NK-92 treated with Interleukin-12 subunit alpha and Interleukin-12 subunit beta, amount 100 ng/mL, for 24 hours (cell line): ENCODE results near the gene FOXP1.

Source experiments
- DNase-seq: peaks from one replicate; lab custom pipeline; 2025; lab: John Stamatoyannopoulos, UW

Gene FOXP1

DNA sequence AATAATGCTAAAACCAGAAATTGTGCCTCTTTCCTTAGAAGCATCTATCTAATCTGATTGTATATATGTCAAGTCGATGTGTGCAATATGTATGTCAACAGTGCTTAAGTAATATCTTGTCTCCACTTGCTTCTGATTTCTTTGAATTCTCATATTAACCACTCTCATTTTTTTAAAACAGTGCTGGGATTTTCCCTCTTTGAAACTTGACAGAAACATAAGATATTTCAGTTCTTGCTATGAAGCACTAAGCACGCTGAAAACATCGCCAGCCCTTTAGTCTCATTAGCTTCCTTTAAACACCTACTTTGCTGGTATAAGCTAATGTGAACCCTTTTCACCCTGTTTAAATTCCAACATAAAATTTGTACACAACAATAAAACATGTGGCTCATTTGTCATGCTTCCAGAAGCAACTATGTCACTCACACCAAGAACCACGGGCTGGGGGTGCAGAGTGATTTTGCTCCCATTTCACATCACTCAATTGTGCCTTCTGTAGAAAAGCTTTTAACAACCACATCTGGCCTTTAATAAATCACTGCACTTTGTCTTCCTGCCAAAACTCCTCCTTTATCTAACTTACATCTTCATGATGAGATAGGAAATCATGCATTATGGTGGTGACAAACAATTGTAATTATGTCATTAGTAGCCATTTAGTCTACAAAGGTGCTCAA is 185.2 kb downstream of the FOXP1 start:
- no peak for DNase-seq

DNA sequence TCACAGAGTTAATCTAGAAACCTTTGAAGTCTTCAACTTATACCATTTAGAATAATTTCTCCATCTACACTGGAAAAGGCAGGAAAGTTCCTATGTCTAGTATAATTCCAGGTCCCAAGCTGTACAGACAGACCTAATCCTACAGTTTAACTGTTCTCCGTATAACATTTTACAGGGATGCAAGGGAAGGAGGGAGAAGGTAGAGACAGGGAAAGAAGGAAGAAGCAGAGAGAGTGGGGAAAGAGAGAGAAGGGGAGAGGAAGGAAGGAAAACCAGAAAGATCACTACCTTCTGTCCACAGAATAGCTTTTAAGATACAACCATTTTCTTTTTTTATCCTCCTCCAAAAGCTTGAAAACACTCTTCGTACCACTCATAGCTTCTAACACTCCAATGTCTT is 185.8 kb downstream of the FOXP1 start:
- DNase-seq, result no peak

- no peak for DNase-seq
Measured at GRCh38 chr3:71397046-71397445, 186.5 kb downstream of the FOXP1 start.

GRCh38 chr3:71395927-71396695 is 187.4 kb downstream of the FOXP1 start:
- no peak for DNase-seq

GRCh38 chr3:71395470-71395869 is 188.1 kb downstream of the FOXP1 start:
- DNase-seq, result no peak

DNA sequence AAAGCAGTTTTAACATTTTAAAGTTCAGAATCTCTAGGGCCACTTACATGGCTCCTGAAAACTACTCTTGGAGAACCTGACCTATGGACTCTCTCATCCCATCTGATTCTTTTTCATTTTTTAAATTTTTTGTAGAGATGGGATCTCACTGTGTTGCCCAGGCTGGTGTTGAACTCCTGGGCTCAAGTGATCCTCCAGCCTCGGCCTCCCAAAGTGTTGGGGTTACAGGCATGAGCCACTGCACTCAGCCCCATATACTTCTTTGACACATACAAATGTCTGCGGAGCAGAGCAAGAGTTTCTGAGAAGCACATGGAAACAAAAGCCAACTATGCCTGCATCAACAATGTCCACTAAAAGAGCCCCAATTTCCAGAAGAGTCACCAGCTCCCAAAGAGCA is 189.8 kb downstream of the FOXP1 start:
- no peak for DNase-seq

DNA sequence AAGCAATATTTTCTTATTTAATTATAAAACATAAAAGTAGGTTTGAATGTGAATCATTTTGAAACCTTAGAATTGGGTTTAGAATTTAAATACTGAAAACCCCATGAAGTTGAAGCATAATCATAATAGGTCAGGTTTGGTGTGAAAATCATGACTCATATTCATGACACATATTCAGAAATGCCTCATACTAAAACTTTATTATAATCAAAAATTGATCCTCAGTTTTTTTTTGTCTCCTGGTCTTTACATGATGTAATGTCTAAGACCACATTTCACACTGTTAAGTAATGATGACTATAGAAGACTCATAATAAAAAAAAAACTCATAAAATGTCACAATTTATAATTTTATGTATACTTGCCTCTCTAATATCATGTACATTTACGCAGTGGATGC is 190.4 kb downstream of the FOXP1 start:
- no peak for DNase-seq

DNA sequence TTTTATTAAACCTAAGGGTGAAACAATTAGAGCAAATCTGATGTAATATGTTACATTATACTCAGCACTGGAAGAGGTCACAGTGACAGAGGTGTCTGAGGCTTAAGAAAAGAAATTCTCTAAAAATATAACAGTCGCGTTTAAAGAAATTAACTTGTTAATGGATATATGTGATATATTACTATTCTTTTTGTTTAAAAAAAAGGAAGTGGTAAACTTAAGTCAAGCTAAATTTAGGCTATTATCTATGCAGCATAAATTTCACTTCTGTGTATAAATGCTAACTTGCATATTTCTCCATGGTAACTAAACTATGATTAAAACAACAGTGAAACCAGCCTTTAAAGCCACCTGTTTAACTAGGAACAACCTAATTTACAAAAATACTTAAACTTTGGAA is 191.3 kb downstream of the FOXP1 start:
- DNase-seq, result no peak

- DNase-seq, result no peak
Measured at GRCh38 chr3:71391361-71391760, 192.2 kb downstream of the FOXP1 start.

DNA sequence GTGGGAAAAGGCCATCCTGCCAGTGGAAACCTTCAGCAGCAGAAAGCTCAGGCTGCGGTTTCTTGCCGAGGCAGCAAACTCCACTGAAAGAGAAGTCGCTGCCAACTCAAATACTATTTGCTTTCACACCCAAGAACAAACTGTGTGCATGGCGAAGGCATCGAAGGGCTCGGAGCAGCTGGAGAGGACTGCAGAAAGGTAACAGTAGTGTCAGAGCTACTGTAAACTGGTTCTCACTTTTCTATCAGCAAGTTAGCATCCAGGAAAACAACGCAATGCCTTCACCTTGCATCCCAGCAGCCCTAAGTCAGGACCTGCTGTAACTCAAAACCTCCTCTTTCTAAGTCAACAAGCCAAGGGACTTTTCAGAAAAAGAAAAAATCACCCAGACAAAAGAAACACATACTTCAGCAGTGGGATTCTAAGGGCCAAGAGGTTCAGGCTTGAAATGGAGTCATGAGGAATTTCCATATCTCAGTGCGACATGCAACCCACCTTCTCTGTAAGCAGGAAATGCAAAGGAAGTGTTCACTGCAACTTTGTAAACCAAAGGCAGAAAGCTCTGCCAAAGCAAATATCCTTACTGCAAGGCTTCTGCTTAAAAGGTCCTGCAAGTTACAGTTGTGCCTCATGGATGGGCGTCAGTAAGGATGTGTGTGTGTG is 193.5 kb downstream of the FOXP1 start:
- no peak for DNase-seq

- no peak for DNase-seq
Measured at GRCh38 chr3:71389191-71389590, 194.3 kb downstream of the FOXP1 start.

DNA sequence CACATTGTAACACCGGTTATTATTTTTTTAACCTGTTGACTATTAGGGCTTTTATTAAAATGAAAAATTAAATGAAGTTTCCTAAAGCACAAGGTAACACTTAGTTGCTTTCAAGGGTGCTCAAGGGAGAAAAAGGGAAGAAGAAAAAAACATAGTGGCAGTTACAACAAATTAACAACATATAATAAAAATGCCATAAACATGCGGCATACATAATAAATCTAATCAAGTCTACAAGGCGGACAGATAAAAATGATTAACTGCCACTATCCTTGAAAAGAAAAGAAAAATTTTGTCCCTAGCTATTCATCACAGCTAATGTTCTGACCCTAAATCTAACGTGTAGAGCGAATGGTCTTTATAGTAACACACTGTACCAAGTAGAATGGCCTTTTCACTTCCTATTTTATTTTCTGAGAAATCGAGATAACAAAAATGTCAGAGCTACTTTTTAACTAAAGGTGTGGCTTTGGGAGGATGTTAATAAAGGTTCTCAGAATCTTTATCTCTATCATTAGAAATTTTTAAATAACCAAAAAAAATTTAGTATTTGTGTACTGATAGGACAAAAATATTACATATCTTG is 194.9 kb downstream of the FOXP1 start:
- no peak for DNase-seq

GRCh38 chr3:71387586-71387985 is 195.9 kb downstream of the FOXP1 start:
- DNase-seq, result no peak

DNA sequence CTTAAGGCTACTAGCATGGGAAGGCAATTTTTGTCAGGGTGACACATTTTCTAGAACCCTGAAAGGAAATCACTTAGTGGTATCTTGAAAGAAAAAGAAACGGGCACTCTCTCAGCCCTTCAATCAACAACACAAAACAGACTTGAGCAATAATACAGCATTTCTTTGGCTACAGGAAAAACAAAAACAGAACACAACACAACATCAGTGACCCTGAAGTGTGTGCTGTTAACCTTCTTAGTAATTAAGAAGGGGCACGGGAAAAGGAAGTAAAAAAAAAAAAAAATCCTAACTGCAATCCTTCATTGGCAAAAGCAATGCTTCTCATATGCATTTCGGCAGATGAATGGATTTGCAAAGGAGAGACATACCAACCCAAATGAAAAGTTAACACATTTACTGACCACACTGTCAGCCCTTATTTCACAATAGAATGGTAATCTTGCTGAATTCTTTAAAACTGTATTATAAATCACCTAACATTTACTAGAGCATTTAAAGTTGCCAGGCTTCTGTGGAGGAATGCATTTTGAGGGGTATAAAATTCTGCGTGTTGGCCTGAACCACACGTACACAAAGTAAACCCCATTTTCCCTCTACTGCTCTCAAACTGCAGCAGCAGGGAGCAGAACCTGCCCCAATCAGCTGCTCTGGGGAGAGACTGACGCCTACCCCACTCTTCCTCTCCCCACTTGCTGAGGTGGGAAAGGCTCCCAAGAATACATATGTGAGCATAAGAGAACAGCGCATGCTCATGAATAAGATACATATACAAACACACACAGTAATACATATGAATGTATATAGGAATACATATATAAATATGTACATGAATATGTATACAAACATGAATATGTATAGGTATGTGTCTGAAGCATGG is 198.5 kb downstream of the FOXP1 start:
- no peak for DNase-seq

DNA sequence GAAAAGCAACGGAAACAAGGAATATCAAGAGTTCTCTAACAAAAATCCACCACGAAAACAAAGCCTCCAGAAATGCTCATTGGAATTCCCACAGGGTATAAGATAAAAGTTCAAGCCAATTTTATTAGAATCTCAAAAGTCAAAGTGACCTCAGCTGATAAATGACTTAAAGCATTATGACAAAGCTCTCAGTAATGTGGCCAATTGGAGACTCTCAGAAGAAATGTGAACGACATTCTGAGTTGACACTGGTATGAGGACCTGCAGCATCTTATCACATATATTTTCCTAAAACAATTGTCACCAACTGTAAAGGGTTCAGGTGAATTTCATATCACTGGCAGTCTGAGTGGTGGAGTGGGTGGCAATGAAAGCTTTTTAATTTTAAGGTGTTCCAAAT is 199.1 kb downstream of the FOXP1 start:
- no peak for DNase-seq

DNA sequence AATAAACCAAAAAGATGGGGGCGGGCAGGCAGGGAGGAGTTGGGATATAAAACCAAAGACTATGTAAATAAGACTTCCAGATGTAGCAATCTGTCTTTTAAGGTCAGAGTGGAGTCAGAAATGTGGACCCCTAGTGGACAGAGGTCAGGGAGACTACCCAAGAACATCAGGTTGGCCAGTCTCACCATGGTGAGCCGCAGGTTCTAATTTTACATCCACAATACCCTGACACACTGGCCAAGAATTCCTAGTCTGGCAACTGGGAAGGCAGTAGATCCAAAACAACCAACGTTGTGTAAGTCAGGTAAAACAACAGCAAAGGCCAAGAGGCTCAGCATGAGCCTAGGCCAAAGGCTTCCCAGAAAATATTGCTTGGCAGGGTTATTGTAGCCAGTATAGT is 203.4 kb downstream of the FOXP1 start:
- DNase-seq, result no peak

- no peak for DNase-seq
Measured at GRCh38 chr3:71378509-71378908, 205.0 kb downstream of the FOXP1 start.

GRCh38 chr3:71376911-71377310 is 206.6 kb downstream of the FOXP1 start:
- no peak for DNase-seq

DNA sequence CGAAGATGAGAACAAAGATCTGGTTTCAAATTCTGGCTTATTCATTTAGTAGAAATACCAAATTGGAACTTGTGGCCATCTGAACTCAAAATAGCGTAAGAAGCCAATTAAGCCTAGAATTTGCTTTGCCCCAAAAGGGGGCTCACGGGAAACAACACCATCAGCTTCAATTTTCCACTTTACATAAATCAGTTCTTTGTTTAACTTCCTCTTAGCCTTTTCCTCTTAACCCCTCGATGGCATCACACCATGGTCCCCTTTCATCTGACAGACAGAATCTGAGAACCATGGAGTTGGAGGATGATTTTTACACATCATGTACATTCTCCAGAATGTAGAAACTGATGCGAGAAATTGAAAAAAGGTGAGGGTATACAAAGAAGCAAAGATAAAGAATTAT is 207.0 kb downstream of the FOXP1 start:
- no peak for DNase-seq

GRCh38 chr3:71374582-71374981 is 208.9 kb downstream of the FOXP1 start:
- DNase-seq, result no peak

DNA sequence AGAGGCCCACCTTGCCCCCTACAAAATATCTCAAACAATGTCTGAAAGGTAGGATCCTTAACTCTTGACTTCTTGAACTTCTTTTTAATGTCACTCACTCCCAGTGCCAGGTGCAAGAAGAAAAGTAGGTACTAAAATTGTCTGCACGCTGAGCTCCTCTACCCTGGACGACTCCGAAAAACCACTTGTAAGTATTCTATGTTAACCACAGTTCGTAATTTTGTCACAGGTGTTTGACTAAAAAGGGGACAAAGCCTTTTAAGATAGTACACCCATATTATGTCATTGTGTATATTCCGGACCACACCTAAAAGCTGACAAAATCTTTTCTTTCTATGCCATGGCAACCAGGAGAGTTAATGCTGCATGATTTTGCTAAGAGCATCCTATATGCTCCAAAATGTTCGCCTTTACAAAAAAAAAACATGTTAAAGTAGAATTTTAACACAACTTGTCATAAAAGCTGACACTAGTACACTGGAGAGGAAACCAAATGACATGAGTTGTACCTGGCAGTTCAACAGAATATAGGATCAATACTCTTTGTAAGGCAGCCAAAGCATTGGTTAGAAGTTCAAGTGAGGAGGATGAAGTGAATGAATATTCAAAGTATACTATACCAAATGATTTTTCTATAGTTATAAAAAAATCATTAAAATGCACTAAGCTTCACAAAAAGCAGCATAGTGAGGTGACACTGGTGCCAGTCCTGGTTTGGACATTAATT is 210.5 kb downstream of the FOXP1 start:
- DNase-seq, result no peak
